Endothelial cell of umbilical vein (primary cell): Measurements from ENCODE around the gene KHSRP. TPM values are rescaled to one million over a fixed set of nuclear protein-coding genes. Genes with fewer than 3 reads are reported as not detected.

Experiments
- BruUV-seq: library from RNA; stranded (reverse); fragments of 400-500 nt; replicated peaks from 2 replicates; lab custom pipeline; 2021; lab: Mats Ljungman, UMichigan
- CTCF ChIA-PET: fragments of 300-600, 350-600 bp; sonication (Branson Sonifier 250); formaldehyde crosslinking; loops from one replicate; lab custom pipeline; 2021; ENCODE audit warnings: antibody characterized with exemption, inconsistent platforms; lab: Charles Lee
- POLR2A ChIA-PET: fragments of 300-600, 350-600 bp; sonication (Branson Sonifier 250); formaldehyde crosslinking; loops from one replicate; lab custom pipeline; 2021; ENCODE audit warnings: antibody characterized with exemption, inconsistent platforms; lab: Charles Lee
- DNase-seq: peaks from one replicate; pipeline ENCODE4 v3.0.0-alpha.2; 2011; ENCODE audit warnings: low read depth, low spot score
- FAIRE-seq: peaks from 2 replicates; lab custom pipeline; 2011; peaks lifted over from hg19 to GRCh38; lab: Jason Lieb, UNC
- H2AFZ ChIP-seq: 2 replicates; pipeline ENCODE4 v1.6.0; 2012; ENCODE audit warnings: low read depth, low read length, control low read depth, inconsistent platforms
- H3K27ac ChIP-seq: 2 replicates; pipeline ENCODE4 v1.5.1; 2011; ENCODE audit warnings: low read depth, mild to moderate bottlenecking, control low read depth, low read length, moderate library complexity; ENCODE audit not compliant: insufficient read depth
- H3K27me3 ChIP-seq, 2 experiments: 2 replicates each; pipeline versions ENCODE4 v1.6.0 to v1.6.1; 2011; ENCODE audit warnings: low read length in 2 of 2, mixed read lengths in 1 of 2; ENCODE audit not compliant: control insufficient read depth in 2 of 2, insufficient read depth in 2 of 2
- H3K36me3 ChIP-seq, 2 experiments: 2 replicates in 1 of 2; 3 replicates in 1 of 2; pipeline ENCODE4 v1.5.1; 2011; ENCODE audit warnings: low read length in 2 of 2, mild to moderate bottlenecking in 1 of 2, moderate library complexity in 1 of 2; ENCODE audit not compliant: control insufficient read depth in 2 of 2, insufficient read depth in 2 of 2; ENCODE audit errors: extremely low read depth in 1 of 2
- H3K4me1 ChIP-seq: 3 replicates; pipeline ENCODE4 v1.5.1; 2011; ENCODE audit warnings: mild to moderate bottlenecking, low read length; ENCODE audit not compliant: control insufficient read depth, insufficient read depth; ENCODE audit errors: extremely low read depth
- H3K4me2 ChIP-seq: 2 replicates; pipeline ENCODE4 v1.6.1; 2011; ENCODE audit warnings: low read length, control low read depth, mixed read lengths; ENCODE audit not compliant: insufficient read depth
- H3K4me3 ChIP-seq, 3 experiments: fragments of 200-600 bp in 1 of 3; sonication (generic), shearing (Covaris generic) in 1 of 3; replicated peaks in 1 of 3; 2 replicates each; pipeline ENCODE4 v1.5.1; 2011 to 2016; ENCODE audit warnings: control low read depth in 3 of 3, low read length in 3 of 3, mild to moderate bottlenecking in 2 of 3, inconsistent platforms in 1 of 3, low read depth in 1 of 3, moderate library complexity in 1 of 3; ENCODE audit not compliant: insufficient read depth in 1 of 3
- H3K79me2 ChIP-seq: 2 replicates; pipeline ENCODE4 v1.6.0; 2012; ENCODE audit warnings: low read length, inconsistent platforms; ENCODE audit not compliant: control insufficient read depth, insufficient read depth
- H3K9ac ChIP-seq: replicated peaks from 2 replicates; pipeline ENCODE3; 2011; ENCODE audit warnings: low read length, control low read depth; ENCODE audit not compliant: insufficient read depth; ENCODE audit errors: extremely low read depth
- H3K9me1 ChIP-seq: replicated peaks from 3 replicates; pipeline ENCODE4 v1.6.0; 2011; ENCODE audit warnings: mild to moderate bottlenecking, low read length; ENCODE audit not compliant: control insufficient read depth, insufficient read depth; ENCODE audit errors: extremely low read depth
- H3K9me3 ChIP-seq: replicated peaks from 2 replicates; pipeline ENCODE4 v1.5.1; 2012; ENCODE audit warnings: low read length, inconsistent platforms; ENCODE audit not compliant: control insufficient read depth, insufficient read depth
- H4K20me1 ChIP-seq: replicated peaks from 2 replicates; pipeline ENCODE3; 2011; ENCODE audit warnings: mild to moderate bottlenecking, low read length; ENCODE audit not compliant: control insufficient read depth, insufficient read depth; ENCODE audit errors: extremely low read depth
- CTCF ChIP-seq, 2 donors: IDR thresholded peaks; 1 replicate in 1 of 2; 2 replicates in 1 of 2; pipeline ENCODE4 v1.5.1; 2011; ENCODE audit warnings: low read length in 2 of 2, mild to moderate bottlenecking in 2 of 2, moderate library complexity in 2 of 2, control low read depth in 1 of 2, inconsistent platforms in 1 of 2, low read depth in 1 of 2; ENCODE audit not compliant: insufficient read depth in 1 of 2; ENCODE audit errors: extremely low read depth in 1 of 2
- dilution Hi-C: fragments of 300-500 bp; cut with MboI; formaldehyde crosslinking; loops from one replicate; pipeline ENCODE4 v1.15.0; 2019; ENCODE audit warnings: low sequenced_read_pairs; ENCODE audit not compliant: extremely low pct_ligation_motif_present
- intact Hi-C: fragments of 100-400 bp; cut with micrococcal nuclease; formaldehyde crosslinking; loops from one replicate; pipeline ENCODE4 v1.10.0; 2022
- polyA plus RNA-seq, 4 experiments: library from polyadenylated mRNA; depleted of rRNA in 3 of 4; stranded (reverse) in 3 of 4; unstranded in 1 of 4; fragments of >200 nt; gene quantifications; 2 replicates each; pipeline versions ENCODE4 v1.2.1 to v1.2.3, GENCODE V29; 2011 to 2012; ENCODE audit warnings: missing spikeins in 1 of 4
- total RNA-seq: library from RNA; stranded (reverse); gene quantifications from 2 replicates; pipeline ENCODE4 v1.2.3, GENCODE V29; 2021

KHSRP gene
- total and polyA plus RNA-seq, 2 donors (not counting 3 experiments of a cell fraction or from before 2014, with no cell fraction given), result 98.3 to 372 TPM

- intact Hi-C loops, result no loop called here
- CTCF ChIA-PET, result no interaction called here
- dilution Hi-C loops, result no loop called here
These were observed 8.9 kb downstream of the KHSRP start for GRCh38 chr19:6415591-6416190.

More at GRCh38 chr19:6415591-6416190, 8.9 kb downstream of the KHSRP start:
- Histone ChIP-seq H2AFZ (no peak overlapping the region), H3K4me1 (no peaks in the 10 kb centered on the region), H3K79me2 (peaks cover 21% of the 10 kb centered on the region), H3K9ac (no peak overlapping the region), H3K9me1 (no peaks in the 10 kb centered on the region), H3K27ac (no peak overlapping the region), H3K4me2 (no peak overlapping the region), H3K36me3 (peaks cover 31 to 57% of the 10 kb centered on the region in 2 experiments), H3K4me3 (no peak overlapping the region), H3K9me3 (no peaks in the 10 kb centered on the region), H4K20me1 (no peaks in the 10 kb centered on the region), H3K27me3 (no peaks in the 10 kb centered on the region)
- no peak for DNase-seq
- POLR2A ChIA-PET, result no interaction called here
- BruUV-seq, result no TSS peak
- FAIRE-seq, result no peak
- TF ChIP-seq CTCF (IDR thresholded peaks at IDR 0.05; ENCODE audit: extremely low read depth in 1 of 2, insufficient read depth in 1 of 2, low read depth in 1 of 2, low read length in 2 of 2), result no peak
